DMS114 treated with DMSO at 0.1 percent for 48 hours (cell line): Measurements from ENCODE around the gene SH3PXD2B.

Experiments
- DNase-seq: peaks from one replicate; lab custom pipeline; 2025; ENCODE audit not compliant: unreplicated experiment; lab: John Stamatoyannopoulos, UW

SH3PXD2B gene

DNA sequence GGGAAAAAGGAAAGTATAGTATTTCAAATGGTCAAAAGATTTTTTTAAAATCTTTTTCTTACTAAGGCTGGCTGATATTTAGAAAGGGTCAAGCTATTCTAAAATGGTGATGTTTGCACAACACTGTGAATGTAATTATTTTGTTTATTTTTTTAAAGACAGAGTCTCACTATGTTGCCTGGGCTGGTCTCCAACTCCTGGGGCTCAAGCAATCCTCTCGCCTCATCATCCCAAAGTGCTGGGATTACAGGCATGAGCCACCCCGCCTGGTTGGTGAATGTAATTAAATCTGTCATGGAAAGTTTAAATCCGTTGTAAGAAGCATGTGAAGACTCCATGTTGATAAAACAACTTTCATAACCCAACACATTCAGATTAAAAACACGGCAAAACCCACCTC, 173.4 kb downstream of the SH3PXD2B start:
- no peak for DNase-seq

DNA sequence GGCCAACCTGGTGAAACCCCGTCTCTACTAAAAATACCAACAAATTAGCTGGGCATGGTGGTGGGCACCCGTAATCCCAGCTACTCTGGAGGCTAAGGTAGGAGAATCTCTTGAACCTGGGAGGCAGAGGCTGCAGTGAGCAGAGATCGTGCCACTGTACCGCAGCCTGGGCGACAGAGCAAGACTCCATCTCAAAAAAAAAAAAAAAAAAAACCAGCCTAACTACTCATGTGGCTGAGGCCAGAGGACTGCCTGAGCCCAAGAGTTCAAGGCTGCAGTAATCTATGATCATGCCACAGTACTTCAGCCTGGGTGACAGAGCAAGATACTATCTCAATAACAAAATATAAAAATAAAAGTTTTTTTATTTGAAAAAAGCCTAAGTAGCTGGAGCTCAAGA, 174.0 kb downstream of the SH3PXD2B start:
- no peak for DNase-seq

DNA sequence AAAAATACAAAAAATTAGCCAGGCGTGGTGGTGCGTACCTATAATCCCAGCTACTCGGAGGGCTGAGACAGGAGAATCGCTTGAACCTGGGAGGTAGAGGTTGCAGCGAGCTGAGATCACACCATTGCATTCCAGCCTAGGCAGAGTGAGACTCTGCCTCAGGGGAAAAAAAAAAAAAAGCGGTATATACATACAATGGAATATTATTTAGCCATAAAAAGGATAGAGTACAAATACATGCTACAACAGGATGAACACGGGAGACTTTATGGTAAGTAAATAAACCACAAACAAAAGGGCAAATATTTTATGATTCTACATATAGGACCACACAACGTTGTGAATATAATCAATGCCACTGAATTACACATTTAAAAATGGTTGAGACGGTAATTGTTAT, 176.0 kb downstream of the SH3PXD2B start:
- no peak for DNase-seq

DNA sequence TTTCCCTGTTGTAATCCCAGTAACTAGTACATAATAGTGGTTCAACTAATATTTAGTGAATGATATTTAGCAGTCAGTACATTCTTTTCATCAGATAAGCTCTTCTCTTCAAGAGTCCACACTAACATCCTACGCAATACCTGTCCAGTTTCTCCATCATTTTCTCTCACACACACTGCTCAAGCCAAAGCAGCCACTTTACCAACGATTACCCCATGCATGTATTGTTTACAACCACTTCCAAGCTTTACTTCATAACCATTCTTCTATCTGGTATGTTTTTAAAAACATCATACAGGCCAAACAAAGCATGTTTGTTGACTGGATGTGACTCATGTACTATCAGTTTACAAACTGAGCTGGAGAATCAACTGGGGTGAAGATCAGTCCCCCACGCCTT, 178.1 kb downstream of the SH3PXD2B start:
- DNase-seq: no peak
